Activated CD4-positive, CD25-positive, alpha-beta regulatory T cell treated with anti-CD3 and anti-CD28 coated beads, Interleukin-2, amount 50 U/mL, for 24 hours (primary cell): ENCODE measurements around the gene GLT8D1.
"Not testable (repeated sequence)": the region's sequence is repeated elsewhere in the genome, so short reads cannot be mapped to it uniquely, and the experiment has no call there.

Experiments used
- ATAC-seq, 2 donors: fragments of 150-1000 bp; cut with Tn5 transposase; one replicate each; pipeline ENCODE4 v1.10.0; 2021; ENCODE audit warnings: mild to moderate bottlenecking in 1 of 2, moderate library complexity in 1 of 2

The GLT8D1 gene

GRCh38 chr3:52678265-52679198 lies 27.1 kb downstream of the GLT8D1 start:
- ATAC-seq: no peak

- not testable (repeated sequence) for ATAC-seq
Observed at GRCh38 chr3:52676201-52676600, 29.4 kb downstream of the GLT8D1 start.

- ATAC-seq: no peak
Observed at GRCh38 chr3:52671676-52672075, 33.9 kb downstream of the GLT8D1 start.

DNA sequence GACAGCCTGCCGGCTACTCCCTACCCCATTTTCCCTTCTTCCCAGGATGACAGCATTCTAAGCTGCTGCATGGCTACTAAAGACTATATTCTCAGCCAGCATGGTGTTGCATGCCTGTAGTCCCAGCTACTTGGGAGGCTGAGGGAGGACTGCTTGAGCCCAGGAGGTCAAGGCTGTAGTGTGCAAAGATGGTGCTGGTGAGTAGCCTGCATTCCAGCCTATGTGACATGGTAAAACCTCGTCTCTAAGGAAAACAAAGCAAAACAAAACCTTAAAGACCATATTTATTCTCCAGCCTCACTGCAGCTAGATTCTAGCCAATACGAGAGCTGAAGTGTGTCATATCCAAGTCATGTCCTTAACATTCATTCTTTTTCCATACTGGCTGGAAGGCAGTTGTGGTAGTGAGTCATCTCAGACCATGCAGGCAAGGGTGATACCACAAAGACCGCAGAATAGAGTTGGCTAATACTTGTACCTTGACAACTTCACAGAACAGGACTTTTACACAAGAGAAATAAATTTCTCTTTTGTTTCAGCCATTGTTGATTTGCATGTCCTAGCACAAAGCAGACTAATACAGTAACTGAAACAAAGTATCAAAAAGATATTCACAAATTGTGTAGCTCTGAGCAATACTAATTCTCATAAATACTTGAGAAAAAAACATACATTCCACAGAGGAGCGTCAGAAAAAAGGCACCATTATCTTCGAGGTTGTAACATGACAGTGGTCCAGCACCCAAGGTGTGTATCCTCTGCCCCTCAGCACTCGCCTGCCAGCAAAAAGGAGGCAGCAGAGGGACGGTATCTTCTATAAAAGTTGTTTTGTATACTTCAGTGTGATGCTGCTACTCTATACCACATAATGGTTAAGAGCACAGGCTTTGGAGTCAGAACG lies 34.7 kb downstream of the GLT8D1 start:
- ATAC-seq: peak; percentile 90

GRCh38 chr3:52663098-52663497 lies 42.5 kb downstream of the GLT8D1 start:
- ATAC-seq: no peak

- ATAC-seq: no peak
Observed at GRCh38 chr3:52660046-52660445, 45.5 kb downstream of the GLT8D1 start.

GRCh38 chr3:52655895-52656294 lies 49.7 kb downstream of the GLT8D1 start:
- ATAC-seq: no peak

GRCh38 chr3:52651592-52651991 lies 54.0 kb downstream of the GLT8D1 start:
- no peak for ATAC-seq

- ATAC-seq: peak; percentile 25 to 71
Observed at GRCh38 chr3:52650439-52650838, 55.2 kb downstream of the GLT8D1 start.

- no peak for ATAC-seq
Observed at GRCh38 chr3:52649461-52650210, 56.0 kb downstream of the GLT8D1 start.

GRCh38 chr3:52645549-52645948 lies 60.0 kb downstream of the GLT8D1 start:
- ATAC-seq: no peak
